Gastrocnemius medialis (tissue), 4 donors: ENCODE data around the gene SPATA46. TPM values are rescaled to one million over a fixed set of nuclear protein-coding genes. Genes with fewer than 3 reads are reported as not detected.

Source experiments
- ATAC-seq, 2 donors: fragments of 150-250 bp; one replicate each; pipeline ENCODE4 v1.9.1; 2016
- DNase-seq, 2 donors: peaks; one replicate each; pipeline ENCODE4 v3.0.0-alpha.2; 2019
- H3K27ac ChIP-seq, 4 donors: fragments of 200-600 bp; sonication (generic); 1 replicate in 1 of 4; 2 replicates in 3 of 4; pipeline ENCODE4 v1.5.1; 2016 to 2018; ENCODE audit warnings: mild to moderate bottlenecking in 2 of 4, moderate library complexity in 1 of 4
- H3K27me3 ChIP-seq, 3 donors: fragments of 200-600 bp; sonication (generic) in 2 of 3; 1 replicate in 1 of 3; 2 replicates in 2 of 3; pipeline versions ENCODE4 v1.5.1 to v1.6.0; 2016 to 2019; ENCODE audit warnings: mild to moderate bottlenecking in 1 of 3, moderate library complexity in 1 of 3
- H3K36me3 ChIP-seq, 2 donors: fragments of 200-600 bp; sonication (generic) in 1 of 2; one replicate each; pipeline ENCODE4 v1.5.1; 2017 to 2018
- H3K4me1 ChIP-seq, 2 donors: fragments of 200-600 bp; sonication (generic) in 1 of 2; one replicate each; pipeline ENCODE4 v1.5.1; 2016 to 2017; ENCODE audit warnings: mild to moderate bottlenecking in 2 of 2
- H3K4me3 ChIP-seq, 4 donors: fragments of 200-600 bp; sonication (generic) in 3 of 4; 1 replicate in 1 of 4; 2 replicates in 3 of 4; pipeline ENCODE4 v1.5.1; 2016 to 2019; ENCODE audit warnings: mild to moderate bottlenecking in 2 of 4
- H3K9me3 ChIP-seq, 3 donors: fragments of 200-600 bp; sonication (generic) in 2 of 3; 1 replicate in 1 of 3; 2 replicates in 2 of 3; pipeline ENCODE4 v1.5.1; 2016 to 2019
- CTCF ChIP-seq, 5 experiments: fragments of 450-650 bp in 3 of 5; fragments of 200-600 bp in 2 of 5; sonication (generic) in 2 of 5; IDR thresholded peaks in 4 of 5; conservative IDR thresholded peaks in 1 of 5; 1 replicate in 4 of 5; 2 replicates in 1 of 5; pipeline ENCODE4 v1.5.1; 2016 to 2019; ENCODE audit warnings: antibody characterized with exemption in 5 of 5, mild to moderate bottlenecking in 3 of 5, moderate library complexity in 3 of 5
- POLR2A ChIP-seq, 2 donors: fragments of 450-650 bp; IDR thresholded peaks; one replicate each; pipeline ENCODE4 v1.6.1; 2017; ENCODE audit warnings: antibody characterized with exemption in 2 of 2, mild to moderate bottlenecking in 2 of 2, moderate library complexity in 2 of 2
- in situ Hi-C, 4 donors: fragments of 200-750 bp; cut with MboI; loops; one replicate each; pipeline versions ENCODE4 v1.15.0 to v1.8.0; 2017; ENCODE audit warnings: low sequenced_read_pairs in 4 of 4
- intact Hi-C: fragments of 100-400 bp; cut with DNase I; formaldehyde crosslinking; loops from one replicate; pipeline ENCODE4 v1.15.1; 2023; ENCODE audit warnings: low total_unique reads
- total RNA-seq, 4 donors: library from RNA; depleted of rRNA; stranded (reverse); fragments of >200 nt; gene quantifications; one replicate each; pipeline versions ENCODE4 v1.1.0 to v1.2.3, GENCODE V29; 2016

SPATA46 gene
- total RNA-seq, 4 donors from 2014 or later = 1.7 TPM; not detected in 3

- TF ChIP-seq CTCF (IDR thresholded peaks at IDR 0.05 in 4 of 5, conservative IDR thresholded peaks at IDR 0.05 in 1 of 5) (no peak), POLR2A (IDR thresholded peaks at IDR 0.05) (no peak)
- H3K9me3 ChIP-seq = no peaks in the 10 kb centered on the region
- ATAC-seq = no peak
- H3K4me1 ChIP-seq = no peaks in the 10 kb centered on the region
- no peaks in the 10 kb centered on the region for H3K36me3 ChIP-seq
- in situ Hi-C loops (no loop called here), intact Hi-C loops (no loop called here)
- no peak for DNase-seq
- no peak overlapping the region for H3K4me3 ChIP-seq
- H3K27me3 ChIP-seq = no peaks in the 10 kb centered on the region
- no peak overlapping the region for H3K27ac ChIP-seq
These were observed 41.0 kb upstream of the SPATA46 start for GRCh38 chr1:162417650-162418049.

- H3K27me3 ChIP-seq = no peaks in the 10 kb centered on the region
- in situ Hi-C loops (no loop called here), intact Hi-C loops (no loop called here)
- DNase-seq = no peak
- no peak for ATAC-seq
- H3K36me3 ChIP-seq = no peaks in the 10 kb centered on the region
- TF ChIP-seq CTCF (IDR thresholded peaks at IDR 0.05 in 4 of 5, conservative IDR thresholded peaks at IDR 0.05 in 1 of 5) (no peak), POLR2A (IDR thresholded peaks at IDR 0.05) (no peak)
- H3K4me3 ChIP-seq = no peak overlapping the region
- no peaks in the 10 kb centered on the region for H3K4me1 ChIP-seq
- H3K9me3 ChIP-seq = no peaks in the 10 kb centered on the region
- no peak overlapping the region for H3K27ac ChIP-seq
These were observed 40.3 kb upstream of the SPATA46 start for GRCh38 chr1:162416909-162417308.

GRCh38 chr1:162416215-162416614 lies 39.6 kb upstream of the SPATA46 start:
- in situ Hi-C loops = no loop called here
- H3K4me3 ChIP-seq = no peak overlapping the region
- DNase-seq (no peak), ATAC-seq (no peak)
- H3K9me3 ChIP-seq = no peaks in the 10 kb centered on the region
- TF ChIP-seq POLR2A (IDR thresholded peaks at IDR 0.05) (no peak), CTCF (IDR thresholded peaks at IDR 0.05 in 4 of 5, conservative IDR thresholded peaks at IDR 0.05 in 1 of 5) (no peak)
- no peaks in the 10 kb centered on the region for H3K27me3 ChIP-seq
- H3K36me3 ChIP-seq = no peaks in the 10 kb centered on the region
- no peak overlapping the region for H3K27ac ChIP-seq
- H3K4me1 ChIP-seq = no peaks in the 10 kb centered on the region
- intact Hi-C loops = no loop called here

GRCh38 chr1:162412002-162412401 lies 35.3 kb upstream of the SPATA46 start, which contains the start of gene SH2D1B:
TSS of gene SH2D1B (minus strand) at chr1:162412136. CDS start at chr1:162412016, 120 bp downstream.
- no peak for TF ChIP-seq CTCF (IDR thresholded peaks at IDR 0.05 in 4 of 5, conservative IDR thresholded peaks at IDR 0.05 in 1 of 5)
- no peak for TF ChIP-seq POLR2A (IDR thresholded peaks at IDR 0.05)
- no peak for ATAC-seq
- Histone ChIP-seq H3K4me3 (no peak within 1 kb of the TSS), H3K9me3 (no peaks in the 10 kb centered on the region), H3K27ac (no peak within 1 kb of the TSS), H3K27me3 (no peaks in the 10 kb centered on the region), H3K4me1 (no peaks in the 10 kb centered on the region), H3K36me3 (no peaks in the 10 kb centered on the region)
- in situ Hi-C loops (no loop called here), intact Hi-C loops (no loop called here)
- no peak for DNase-seq

GRCh38 chr1:162407539-162407938 lies 30.9 kb upstream of the SPATA46 start:
- no peak for TF ChIP-seq POLR2A (IDR thresholded peaks at IDR 0.05)
- TF ChIP-seq CTCF (IDR thresholded peaks at IDR 0.05 in 4 of 5, conservative IDR thresholded peaks at IDR 0.05 in 1 of 5) = no peak
- H3K27me3 ChIP-seq = no peaks in the 10 kb centered on the region
- no peaks in the 10 kb centered on the region for H3K9me3 ChIP-seq
- H3K27ac ChIP-seq = no peak overlapping the region
- no peak overlapping the region for H3K4me3 ChIP-seq
- intact Hi-C loops (no loop called here), in situ Hi-C loops (no loop called here)
- H3K36me3 ChIP-seq = no peaks in the 10 kb centered on the region
- ATAC-seq (no peak), DNase-seq (no peak)
- H3K4me1 ChIP-seq = no peaks in the 10 kb centered on the region
